A549 (cell line): ENCODE results near the gene PUS3. TPM values are rescaled to one million over a fixed set of nuclear protein-coding genes. Genes with fewer than 3 reads are reported as not detected.

Experiments
- ATAC-seq, 2 experiments: fragments of 200-7000 bp in 1 of 2; fragments of >200 bp in 1 of 2; cut with Nextera tagmentation in 1 of 2; cut with Tn5 transposase in 1 of 2; 3 replicates each; pipeline versions ENCODE4 v1.8.0 to v1.9.1; 2018 to 2020; ENCODE audit warnings: mild to moderate bottlenecking in 1 of 2, moderate library complexity in 1 of 2
- CTCF ChIA-PET: fragments of 300-600 bp; sonication (Branson Sonifier 250); formaldehyde crosslinking; extraction: SDS; loops from one replicate; lab custom pipeline; 2021; ENCODE audit warnings: antibody characterized with exemption, inconsistent platforms; lab: Yijun Ruan, JAX
- POLR2A ChIA-PET: fragments of 350-600 bp; formaldehyde crosslinking; extraction: SDS; loops from one replicate; lab custom pipeline; 2021; ENCODE audit warnings: antibody characterized with exemption, inconsistent platforms; lab: Yijun Ruan, JAX
- DNase-seq, 2 experiments: peaks; one replicate each; pipeline versions ENCODE4 v3.0.0 to v3.0.0-alpha.2; 2011 to 2016; ENCODE audit warnings: low read depth in 1 of 2, low spot score in 1 of 2
- FAIRE-seq: peaks from 2 replicates; lab custom pipeline; 2011; peaks lifted over from hg19 to GRCh38; lab: Jason Lieb, UNC
- H3K27ac ChIP-seq, 2 experiments: fragments of >200 bp; sonication (Bioruptor Twin); formaldehyde crosslinking; 3 replicates each; pipeline ENCODE4 v1.5.1; 2016 to 2017
- H3K4me1 ChIP-seq: fragments of >200 bp; sonication (Bioruptor Twin); formaldehyde crosslinking; 3 replicates; pipeline ENCODE4 v1.6.1; 2016
- H3K4me2 ChIP-seq: fragments of >200 bp; sonication (Bioruptor Twin); formaldehyde crosslinking; 3 replicates; pipeline ENCODE4 v1.6.1; 2016
- H3K4me3 ChIP-seq: fragments of >200 bp; sonication (Bioruptor Twin); formaldehyde crosslinking; 3 replicates; pipeline ENCODE4 v1.5.1; 2016
- H3K9me3 ChIP-seq: fragments of >200 bp; sonication (Bioruptor Twin); formaldehyde crosslinking; 3 replicates; pipeline ENCODE4 v1.6.1; 2016
- ATOH8 ChIP-seq: fragments of 250-450 bp; sonication (Bioruptor Pico); IDR thresholded peaks from 2 replicates; pipeline ENCODE4 v1.5.0; 2020; ENCODE audit warnings: low read depth, mild to moderate bottlenecking, moderate library complexity
- BHLHE40 ChIP-seq: IDR thresholded peaks from 2 replicates; pipeline ENCODE4 v1.6.1; 2012; ENCODE audit warnings: low read depth, low read length, inconsistent platforms
- CBX2 ChIP-seq: fragments of 200-600 bp; sonication (generic); IDR thresholded peaks from 2 replicates; pipeline ENCODE4 v1.6.1; 2016; ENCODE audit warnings: low read depth, mild to moderate bottlenecking, borderline replicate concordance
- FOSB ChIP-seq: fragments of 250-450 bp; sonication (Bioruptor Pico); IDR thresholded peaks from 2 replicates; pipeline ENCODE4 v1.5.0; 2020; ENCODE audit warnings: mild to moderate bottlenecking, moderate library complexity
- FOSL2 ChIP-seq, 2 experiments: fragments of 450-650 bp in 1 of 2; fragments of >200 bp in 1 of 2; sonication (Bioruptor Twin) in 1 of 2; formaldehyde crosslinking; IDR thresholded peaks; 2 replicates each; pipeline versions ENCODE4 v1.5.0 to v1.6.1; 2016 to 2020; ENCODE audit warnings: mild to moderate bottlenecking in 1 of 2, moderate library complexity in 1 of 2
- HES2 ChIP-seq: fragments of >200 bp; sonication (Bioruptor Twin); formaldehyde crosslinking; IDR thresholded peaks from 2 replicates; pipeline ENCODE4 v1.6.1; 2016
- JUN ChIP-seq, 2 experiments: fragments of >200 bp; sonication (Bioruptor Twin); formaldehyde crosslinking; IDR thresholded peaks; 2 replicates in 1 of 2; 3 replicates in 1 of 2; pipeline ENCODE4 v1.6.1; 2016 to 2017
- MAZ ChIP-seq: fragments of 150-350 bp; IDR thresholded peaks from 2 replicates; pipeline ENCODE4 v1.6.1; 2014; ENCODE audit warnings: antibody characterized with exemption, low read depth, low read length, borderline replicate concordance
- PHF8 ChIP-seq: fragments of 200-600 bp; sonication (generic); IDR thresholded peaks from 2 replicates; pipeline ENCODE4 v1.6.1; 2016; ENCODE audit warnings: low read depth, mild to moderate bottlenecking, antibody characterized with exemption, moderate library complexity, borderline replicate concordance
- RARB ChIP-seq: fragments of 250-450 bp; sonication (Bioruptor Pico); IDR thresholded peaks from 2 replicates; pipeline ENCODE4 v1.8.0; 2021; ENCODE audit warnings: mild to moderate bottlenecking, moderate library complexity
- RCOR1 ChIP-seq: fragments of 150-350 bp; IDR thresholded peaks from 2 replicates; pipeline ENCODE4 v1.6.1; 2014; ENCODE audit warnings: antibody characterized with exemption, low read length, low read depth
- REST ChIP-seq: fragments of 200-600 bp; sonication (generic); IDR thresholded peaks from 2 replicates; pipeline ENCODE4 v1.6.1; 2016; ENCODE audit warnings: antibody characterized with exemption, mild to moderate bottlenecking, moderate library complexity
- RFX5 ChIP-seq: fragments of 450-650 bp; IDR thresholded peaks from 2 replicates; pipeline ENCODE4 v1.7.1; 2014; ENCODE audit warnings: antibody characterized with exemption, mild to moderate bottlenecking, moderate library complexity
- USF2 ChIP-seq: fragments of 450-650 bp; IDR thresholded peaks from 2 replicates; pipeline ENCODE4 v1.6.1; 2014; ENCODE audit warnings: antibody characterized with exemption
- ZC3H11A ChIP-seq: fragments of 450-650 bp; IDR thresholded peaks from 2 replicates; pipeline ENCODE4 v1.6.1; 2014; ENCODE audit warnings: antibody characterized with exemption, mild to moderate bottlenecking
- ZNF302 ChIP-seq: fragments of 250-450 bp; sonication (Bioruptor Pico); IDR thresholded peaks from 2 replicates; pipeline ENCODE4 v1.9.0; 2021; ENCODE audit warnings: inconsistent platforms, mild to moderate bottlenecking, moderate library complexity
- polyA plus RNA-seq, 4 experiments: library from polyadenylated mRNA; depleted of rRNA in 3 of 4; stranded (reverse); fragments of >200 nt; fragmentation: RNase III in 1 of 4; extraction: RNeasy Plus Mini Kit Qiagen cat#74134 plus additional on column Dnase treatment in 1 of 4; gene quantifications; 2 replicates in 3 of 4; 3 replicates in 1 of 4; pipeline ENCODE4 v1.2.3, GENCODE V29; 2011 to 2017

Gene PUS3
- polyA plus RNA-seq, 2 of the 4 experiments (the other 2 are of a cell fraction), result 5.0 to 8.0 TPM

- CTCF ChIA-PET, result interaction anchor here (0.6 kb wide), 2 partner anchors 95 to 290 kb away, joined by 3 read pairs; no protein-coding TSS in a partner anchor
- ATAC-seq (no peak), FAIRE-seq (no peak), DNase-seq (peak in 1 of 2 experiments; percentile 3)
- no peaks in the 10 kb centered on the region for H3K4me1 ChIP-seq
- peaks cover 9% of the 10 kb centered on the region; the same call in 1 of the 3 replicates for H3K9me3 ChIP-seq
- POLR2A ChIA-PET, result no interaction called here
- no peak overlapping the region for H3K4me3 ChIP-seq
- TF ChIP-seq PHF8 (no peak), MAZ (no peak), HES2 (no peak), BHLHE40 (no peak), FOSB (CRISPR knock-in tag) (no peak), ZC3H11A (no peak), REST (no peak), JUN (IDR thresholded peaks at IDR 0.05) (no peak), ZNF302 (CRISPR knock-in tag) (no peak), RARB (CRISPR knock-in tag) (no peak), RFX5 (no peak), FOSL2 (IDR thresholded peaks at IDR 0.05) (no peak), FOSL2 (CRISPR knock-in tag; IDR thresholded peaks at IDR 0.05) (no peak), RCOR1 (no peak), CBX2 (no peak), ATOH8 (no peak), USF2 (no peak)
- H3K27ac ChIP-seq, result no peak overlapping the region
- no peak overlapping the region for H3K4me2 ChIP-seq
These were observed 56.8 kb downstream of the PUS3 start for GRCh38 chr11:125846188-125846587.

Other genes starting within 250 kb of the PUS3 start
- 0.19 and 0.28 TPM in 2 replicates for gene ACRV1, start 222.4 kb downstream of the PUS3 start, polyA plus RNA-seq (2011; rRNA removed)
- 0.12 to 0.13 TPM in 2 of 3 replicates, not detected in the other for gene ACRV1, start 222.4 kb downstream of the PUS3 start, polyA plus RNA-seq (2017; fragmentation: RNase III; extraction: RNeasy Plus Mini Kit Qiagen cat#74134 plus additional on column Dnase treatment)
- gene PATE1, start 156.9 kb downstream of the PUS3 start, polyA plus RNA-seq (2011; rRNA removed), result not detected in 2 replicates
- gene PATE1, start 156.9 kb downstream of the PUS3 start, polyA plus RNA-seq (2017; fragmentation: RNase III; extraction: RNeasy Plus Mini Kit Qiagen cat#74134 plus additional on column Dnase treatment), result not detected in 3 replicates
- gene PATE2, start 124.4 kb downstream of the PUS3 start, polyA plus RNA-seq (2011; rRNA removed), result 0.21 TPM in 1 of 2 replicates, not detected in the other
- gene PATE2, start 124.4 kb downstream of the PUS3 start, polyA plus RNA-seq (2017; fragmentation: RNase III; extraction: RNeasy Plus Mini Kit Qiagen cat#74134 plus additional on column Dnase treatment), result 0.07 TPM in 1 of 3 replicates, not detected in the others
- not detected in 2 replicates for gene PATE3, start 115.1 kb downstream of the PUS3 start, polyA plus RNA-seq (2011; rRNA removed)
- gene PATE3, start 115.1 kb downstream of the PUS3 start, polyA plus RNA-seq (2017; fragmentation: RNase III; extraction: RNeasy Plus Mini Kit Qiagen cat#74134 plus additional on column Dnase treatment), result not detected in 3 replicates
- not detected in 2 replicates for gene PATE4, start 69.9 kb downstream of the PUS3 start, polyA plus RNA-seq (2011; rRNA removed)
- gene PATE4, start 69.9 kb downstream of the PUS3 start, polyA plus RNA-seq (2017; fragmentation: RNase III; extraction: RNeasy Plus Mini Kit Qiagen cat#74134 plus additional on column Dnase treatment), result not detected in 3 replicates
- 15.1 and 18.7 TPM in 2 replicates for gene HYLS1, start 15.5 kb downstream of the PUS3 start, polyA plus RNA-seq (2011; rRNA removed)
- 14.6 to 16.0 TPM (median 14.9 TPM) in 3 replicates for gene HYLS1, start 15.5 kb downstream of the PUS3 start, polyA plus RNA-seq (2017; fragmentation: RNase III; extraction: RNeasy Plus Mini Kit Qiagen cat#74134 plus additional on column Dnase treatment)
- gene DDX25, start 1.3 kb upstream of the PUS3 start, polyA plus RNA-seq (2011; rRNA removed), result 0.01 and 0.05 TPM in 2 replicates
- 0.07 TPM in 1 of 3 replicates, not detected in the others for gene DDX25, start 1.3 kb upstream of the PUS3 start, polyA plus RNA-seq (2017; fragmentation: RNase III; extraction: RNeasy Plus Mini Kit Qiagen cat#74134 plus additional on column Dnase treatment)
- not detected in 2 replicates for gene VSIG10L2, start 42.8 kb upstream of the PUS3 start, polyA plus RNA-seq (2011; rRNA removed)
- gene VSIG10L2, start 42.8 kb upstream of the PUS3 start, polyA plus RNA-seq (2017; fragmentation: RNase III; extraction: RNeasy Plus Mini Kit Qiagen cat#74134 plus additional on column Dnase treatment), result not detected in 3 replicates
- 5.6 and 7.8 TPM in 2 replicates for gene CDON, start 159.7 kb upstream of the PUS3 start, polyA plus RNA-seq (2011; rRNA removed)
- 1.3 to 1.9 TPM (median 1.7 TPM) in 3 replicates for gene CDON, start 159.7 kb upstream of the PUS3 start, polyA plus RNA-seq (2017; fragmentation: RNase III; extraction: RNeasy Plus Mini Kit Qiagen cat#74134 plus additional on column Dnase treatment)